GM08714 (cell line): ENCODE results near the gene HILPDA.

ENCODE experiments used
- H3K4me3 ChIP-seq: fragments of 200-500 bp; sonication (Bioruptor generic); 2 replicates; pipeline ENCODE4 v1.5.1; 2014; ENCODE audit warnings: mild to moderate bottlenecking, low read length, inconsistent platforms
- ZNF274 ChIP-seq: IDR thresholded peaks from 2 replicates; pipeline ENCODE4 v1.6.1; 2012; ENCODE audit warnings: mild to moderate bottlenecking, low read depth, low read length

The HILPDA gene

GRCh38 chr7:128422037-128422436, 33.6 kb upstream of the HILPDA start:
- H3K4me3 ChIP-seq = no peak overlapping the region

DNA sequence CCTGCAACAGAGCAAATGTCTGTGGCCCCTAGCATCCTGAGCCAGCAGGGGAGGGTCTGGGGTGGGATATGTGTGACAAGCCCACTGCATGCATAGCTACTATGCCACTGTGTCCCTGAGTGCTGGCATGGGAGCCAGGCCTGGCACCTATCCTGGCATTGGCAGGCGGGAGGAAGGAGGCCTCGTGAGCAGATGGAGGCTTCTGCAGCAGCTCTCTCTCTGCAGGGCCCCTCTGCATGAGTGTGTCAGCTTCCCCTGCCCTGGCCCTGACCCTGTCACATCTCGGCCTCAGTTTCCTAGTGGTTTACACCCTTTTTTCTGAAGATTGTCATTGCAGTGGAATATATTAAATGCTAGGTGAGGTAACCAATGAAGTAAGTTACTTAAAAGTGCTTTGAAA, 32.8 kb upstream of the HILPDA start:
- no peak overlapping the region for H3K4me3 ChIP-seq
- TF ChIP-seq ZNF274 = no peak

More at GRCh38 chr7:128422037-128422436, 33.6 kb upstream of the HILPDA start:
- no peak for TF ChIP-seq ZNF274

DNA sequence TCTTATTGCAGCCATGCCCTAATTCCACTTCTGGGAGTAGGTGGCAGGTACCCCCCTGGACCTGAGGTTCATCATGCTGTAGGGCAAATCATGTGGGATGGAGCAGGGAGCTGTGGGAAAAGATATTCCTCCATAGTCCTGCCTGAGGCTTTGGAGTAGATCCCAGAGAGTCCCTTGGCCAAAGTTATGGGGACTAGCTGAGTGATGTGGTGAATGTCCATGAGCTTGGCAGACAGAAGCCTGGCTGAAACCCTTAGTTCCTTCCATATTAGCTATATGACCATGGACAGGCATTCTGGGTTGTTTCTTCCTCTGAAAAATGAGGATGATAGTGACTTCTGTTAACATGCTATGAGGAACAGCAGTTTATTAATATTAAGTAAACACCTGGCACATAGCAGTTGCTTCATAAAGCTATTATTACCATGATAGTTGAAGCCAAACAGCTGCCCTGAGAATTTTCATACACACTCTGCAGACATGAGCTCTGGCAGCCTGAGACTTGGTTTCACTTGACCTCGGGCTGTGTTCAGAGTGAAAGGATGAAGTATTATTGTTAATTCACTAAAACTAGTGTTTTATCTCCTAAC, 30.9 kb upstream of the HILPDA start:
- no peak overlapping the region for H3K4me3 ChIP-seq
- TF ChIP-seq ZNF274 = no peak

GRCh38 chr7:128425850-128426249, 29.8 kb upstream of the HILPDA start:
- no peak for TF ChIP-seq ZNF274
- H3K4me3 ChIP-seq = no peak overlapping the region

DNA sequence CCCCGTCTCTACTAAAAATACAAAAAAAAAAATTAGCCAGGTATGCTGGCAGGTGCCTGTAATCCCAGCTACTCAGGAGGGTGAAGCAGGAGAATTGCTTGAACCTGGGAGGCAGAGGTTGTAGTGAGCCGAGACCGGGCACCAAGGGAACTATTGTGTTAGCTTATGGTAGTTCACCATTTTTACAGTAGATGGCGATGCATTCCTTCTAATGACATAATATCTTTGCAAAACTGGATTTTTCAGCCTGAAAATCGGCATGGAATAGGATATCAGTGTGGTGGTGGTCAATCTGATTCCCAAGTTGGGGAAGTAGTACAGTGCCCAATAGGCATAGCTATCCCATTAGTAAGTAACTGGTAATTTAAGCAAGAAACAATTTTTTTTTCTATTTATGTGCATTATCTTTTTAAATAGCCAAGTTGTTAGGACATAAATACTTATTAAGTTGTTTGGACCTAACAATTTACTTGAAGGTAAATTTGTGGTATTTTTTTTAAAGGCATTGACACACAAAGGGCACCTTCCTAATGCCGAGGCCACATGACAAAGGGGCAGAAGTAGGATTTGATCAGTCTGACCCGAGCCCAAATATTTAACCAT, 28.3 kb upstream of the HILPDA start:
- no peak for TF ChIP-seq ZNF274
- no peak overlapping the region for H3K4me3 ChIP-seq

GRCh38 chr7:128430207-128430606, 25.5 kb upstream of the HILPDA start:
- no peak overlapping the region for H3K4me3 ChIP-seq
- TF ChIP-seq ZNF274 = no peak

- no peak for TF ChIP-seq ZNF274
- no peak overlapping the region for H3K4me3 ChIP-seq
Observed at GRCh38 chr7:128431221-128431620, 24.5 kb upstream of the HILPDA start.

- TF ChIP-seq ZNF274 = no peak
- no peak overlapping the region for H3K4me3 ChIP-seq
Observed at GRCh38 chr7:128431754-128432153, 23.9 kb upstream of the HILPDA start.

GRCh38 chr7:128434413-128435326, 21.0 kb upstream of the HILPDA start:
- H3K4me3 ChIP-seq = no peak overlapping the region
- no peak for TF ChIP-seq ZNF274

DNA sequence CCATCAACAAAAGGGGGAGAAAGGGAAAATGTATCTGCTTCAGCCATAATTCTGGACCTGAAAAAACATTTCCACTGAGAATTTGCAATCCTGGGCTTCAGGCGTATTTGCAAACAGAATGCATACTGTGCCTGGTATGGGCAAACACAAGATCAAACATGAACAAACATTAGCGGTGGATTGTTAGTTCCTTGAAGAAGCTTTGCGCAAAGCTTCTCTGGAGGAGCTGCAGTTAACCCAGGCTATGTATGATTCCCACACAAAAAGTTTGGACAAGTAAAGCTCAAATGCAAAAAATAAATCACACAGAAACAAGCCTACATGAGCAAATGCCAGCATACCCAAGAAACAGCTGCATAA, 20.4 kb upstream of the HILPDA start:
- TF ChIP-seq ZNF274 = no peak
- H3K4me3 ChIP-seq = no peak overlapping the region

DNA sequence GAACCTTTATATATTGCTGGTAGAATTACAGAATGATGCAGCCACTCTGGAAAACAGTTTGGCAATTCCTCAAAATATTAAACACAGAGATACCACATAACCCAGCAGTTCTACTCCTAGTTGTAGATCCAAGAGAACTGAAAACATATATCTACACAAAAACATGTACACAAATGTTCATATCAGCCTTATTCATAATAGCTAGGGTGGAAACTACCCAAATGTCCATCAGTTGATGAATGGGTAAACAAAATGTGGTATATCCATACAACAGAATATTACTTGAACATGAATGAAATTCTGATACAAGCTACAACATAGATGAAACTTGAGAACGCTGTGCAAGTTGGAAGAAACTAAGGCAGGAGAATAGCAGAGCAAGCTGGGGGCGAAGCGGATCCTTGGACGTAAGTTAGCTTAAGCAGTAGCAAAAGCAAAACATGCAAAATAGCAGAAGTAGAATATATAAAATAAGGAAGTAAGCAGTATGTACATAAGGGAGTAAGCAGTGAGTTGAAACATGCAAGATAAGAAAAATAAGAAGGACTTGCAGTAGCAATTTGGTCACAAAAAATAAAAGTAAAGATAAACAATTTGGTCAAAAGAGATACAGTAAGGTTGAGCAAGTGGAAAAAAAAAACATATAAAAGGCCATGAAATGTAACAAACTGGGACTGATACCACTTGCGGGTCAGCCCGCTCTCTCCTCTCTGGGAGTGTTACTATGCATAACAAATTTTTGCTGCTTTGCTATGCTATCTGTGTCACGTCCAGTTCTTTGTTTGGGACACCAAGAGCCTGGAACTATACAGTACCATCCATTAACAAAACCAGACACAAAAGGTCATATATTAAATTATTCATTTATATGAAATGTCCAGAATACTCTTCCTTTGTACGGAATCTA, 18.0 kb upstream of the HILPDA start:
- no peak overlapping the region for H3K4me3 ChIP-seq
- no peak for TF ChIP-seq ZNF274

DNA sequence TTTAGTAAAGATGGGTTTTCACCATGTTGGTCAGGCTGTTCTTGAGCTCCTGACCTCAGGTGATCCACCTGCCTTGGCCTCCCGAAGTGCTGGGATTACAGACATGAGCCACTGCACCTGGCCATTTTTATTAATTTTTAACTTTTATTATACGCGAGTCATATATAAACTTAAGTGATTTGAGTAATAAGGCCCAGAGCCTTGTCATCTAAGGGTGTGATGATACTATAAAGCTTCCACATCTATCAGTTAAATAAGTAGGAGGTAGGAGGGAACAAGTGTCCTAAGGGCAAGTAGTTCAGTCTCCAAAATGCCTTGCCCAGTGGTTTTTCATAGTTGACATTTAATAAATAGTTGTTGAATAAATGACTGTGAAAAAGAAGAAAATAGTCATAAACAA, 13.3 kb upstream of the HILPDA start:
- TF ChIP-seq ZNF274 = no peak
- no peak overlapping the region for H3K4me3 ChIP-seq

DNA sequence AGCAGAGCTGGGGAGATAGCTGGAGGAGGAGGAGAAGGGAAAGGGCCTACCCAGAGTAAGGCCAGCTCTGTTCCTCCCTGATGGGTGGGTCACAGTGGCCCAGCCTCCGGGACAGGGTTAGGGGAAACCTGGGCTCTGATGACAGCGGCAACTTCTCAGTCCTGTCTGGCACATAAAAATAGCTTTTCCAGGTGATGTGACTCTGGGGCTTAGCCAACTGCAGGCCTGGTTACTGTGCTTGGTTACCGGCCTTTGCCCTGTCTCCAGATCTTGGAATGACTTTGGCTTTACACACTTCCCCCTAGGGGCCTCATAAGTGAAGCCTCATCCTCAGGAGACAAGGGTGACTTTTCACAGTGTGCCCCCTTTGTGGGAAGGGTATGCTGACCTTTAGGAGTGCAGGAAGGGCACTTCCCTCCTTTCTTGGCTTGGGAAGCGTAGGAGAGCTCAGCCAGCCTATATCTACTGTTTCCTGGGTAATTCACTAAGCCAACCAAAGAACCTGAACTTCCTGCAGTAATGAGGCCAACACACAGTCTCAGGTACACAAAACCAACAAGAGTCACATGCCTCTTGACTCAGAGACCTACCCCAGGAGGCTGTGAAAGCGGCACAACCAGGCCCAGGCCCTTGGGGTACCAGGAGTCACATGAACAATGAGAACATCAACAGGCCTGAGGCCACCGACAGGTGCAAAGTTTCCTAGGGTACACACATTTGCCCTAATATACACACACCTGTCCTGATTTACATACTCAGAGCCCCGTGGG, 11.7 kb upstream of the HILPDA start:
- H3K4me3 ChIP-seq = no peak overlapping the region
- TF ChIP-seq ZNF274 = no peak
